ENCODE measurements around the gene CLIC4. TPM values are rescaled to one million over a fixed set of nuclear protein-coding genes. Genes with fewer than 3 reads are reported as not detected.
A peak's percentile ranks its signal among the peaks of the same experiment; 100 is the strongest.

Gene CLIC4
- total RNA-seq, 1 donor, result 711 TPM

GRCh38 chr1:24714859-24715520 lies 30.3 kb upstream of the CLIC4 start:
- Histone ChIP-seq H3K4me3 (ENCODE audit: insufficient read depth, low read length) (peak overlapping the region; percentile 1), H3K4me1 (ENCODE audit: insufficient read depth, low read length) (peaks cover 51% of the 10 kb centered on the region), H2AFZ (ENCODE audit: low read length) (peak overlapping the region; percentile 54), H3K4me2 (ENCODE audit: insufficient read depth, low read length) (peak overlapping the region; percentile 27), H3K27me3 (ENCODE audit: insufficient read depth, low read length) (no peaks in the 10 kb centered on the region), H3K9me3 (ENCODE audit: low read depth, low read length) (no peaks in the 10 kb centered on the region), H3K36me3 (ENCODE audit: insufficient read depth, low read length) (no peaks in the 10 kb centered on the region), H3K79me2 (ENCODE audit: insufficient read depth, low read length) (peaks cover 21% of the 10 kb centered on the region), H3K27ac (ENCODE audit: low read depth, low read length) (peak overlapping the region; percentile 94), H4K20me1 (ENCODE audit: insufficient read depth, low read length) (no peaks in the 10 kb centered on the region)
- TF ChIP-seq CTCF (IDR thresholded peaks at IDR 0.05; ENCODE audit: extremely low read depth, low read depth, low read length), result no peak
- peak; percentile 95 for DNase-seq (ENCODE audit: insufficient read length, low spot score, missing footprints)

GRCh38 chr1:24715658-24716057 lies 29.6 kb upstream of the CLIC4 start:
- TF ChIP-seq CTCF (IDR thresholded peaks at IDR 0.05; ENCODE audit: extremely low read depth, low read depth, low read length), result no peak
- Histone ChIP-seq H3K4me1 (ENCODE audit: insufficient read depth, low read length) (peaks cover 55% of the 10 kb centered on the region), H4K20me1 (ENCODE audit: insufficient read depth, low read length) (no peaks in the 10 kb centered on the region), H2AFZ (ENCODE audit: low read length) (peak overlapping the region; percentile 45), H3K27me3 (ENCODE audit: insufficient read depth, low read length) (no peaks in the 10 kb centered on the region), H3K4me2 (ENCODE audit: insufficient read depth, low read length) (peak overlapping the region; percentile 27), H3K36me3 (ENCODE audit: insufficient read depth, low read length) (no peaks in the 10 kb centered on the region), H3K4me3 (ENCODE audit: insufficient read depth, low read length) (no peak overlapping the region), H3K9me3 (ENCODE audit: low read depth, low read length) (no peaks in the 10 kb centered on the region), H3K79me2 (ENCODE audit: insufficient read depth, low read length) (peaks cover 22% of the 10 kb centered on the region), H3K27ac (ENCODE audit: low read depth, low read length) (peak overlapping the region; percentile 94)
- no peak for DNase-seq (ENCODE audit: insufficient read length, low spot score, missing footprints)

- Histone ChIP-seq H3K4me3 (ENCODE audit: insufficient read depth, low read length) (no peak overlapping the region), H3K79me2 (ENCODE audit: insufficient read depth, low read length) (peaks cover 33% of the 10 kb centered on the region), H3K27me3 (ENCODE audit: insufficient read depth, low read length) (no peaks in the 10 kb centered on the region), H3K4me1 (ENCODE audit: insufficient read depth, low read length) (peaks cover 54% of the 10 kb centered on the region), H4K20me1 (ENCODE audit: insufficient read depth, low read length) (no peaks in the 10 kb centered on the region), H3K9me3 (ENCODE audit: low read depth, low read length) (no peaks in the 10 kb centered on the region), H3K36me3 (ENCODE audit: insufficient read depth, low read length) (no peaks in the 10 kb centered on the region), H2AFZ (ENCODE audit: low read length) (no peak overlapping the region), H3K27ac (ENCODE audit: low read depth, low read length) (peak overlapping the region; percentile 9), H3K4me2 (ENCODE audit: insufficient read depth, low read length) (no peak overlapping the region)
- no peak for TF ChIP-seq CTCF (IDR thresholded peaks at IDR 0.05; ENCODE audit: extremely low read depth, low read depth, low read length)
- DNase-seq (ENCODE audit: insufficient read length, low spot score, missing footprints), result no peak
Measured at GRCh38 chr1:24717887-24718650, 27.2 kb upstream of the CLIC4 start.

GRCh38 chr1:24720152-24720551 lies 25.1 kb upstream of the CLIC4 start:
- no peak overlapping the region for H3K4me3 ChIP-seq (ENCODE audit: insufficient read depth, low read length)
- no peaks in the 10 kb centered on the region for H3K36me3 ChIP-seq (ENCODE audit: insufficient read depth, low read length)
- H3K27me3 ChIP-seq (ENCODE audit: insufficient read depth, low read length), result no peaks in the 10 kb centered on the region
- no peaks in the 10 kb centered on the region for H3K9me3 ChIP-seq (ENCODE audit: low read depth, low read length)
- H3K27ac ChIP-seq (ENCODE audit: low read depth, low read length), result peak overlapping the region; percentile 84
- DNase-seq (ENCODE audit: insufficient read length, low spot score, missing footprints), result peak; percentile 95
- TF ChIP-seq CTCF (IDR thresholded peaks at IDR 0.05; ENCODE audit: extremely low read depth, low read depth, low read length), result no peak
- H3K4me2 ChIP-seq (ENCODE audit: insufficient read depth, low read length), result peak overlapping the region; percentile 32
- no peaks in the 10 kb centered on the region for H4K20me1 ChIP-seq (ENCODE audit: insufficient read depth, low read length)
- H2AFZ ChIP-seq (ENCODE audit: low read length), result peak overlapping the region; percentile 13
- peaks cover 49% of the 10 kb centered on the region for H3K4me1 ChIP-seq (ENCODE audit: insufficient read depth, low read length)
- H3K79me2 ChIP-seq (ENCODE audit: insufficient read depth, low read length), result peaks cover 27% of the 10 kb centered on the region

Data from osteoblast (primary cell).